ENCODE results near the gene RPS6KC1. TPM values are rescaled to one million over a fixed set of nuclear protein-coding genes. Genes with fewer than 3 reads are reported as not detected.

The RPS6KC1 gene
- total and polyA plus RNA-seq, 9 of the 15 experiments (the other 6 are each of a cell fraction or from before 2014, with no cell fraction given): 4.3 to 34.6 (median 20.9) TPM

GRCh38 chr1:213107613-213108012 lies 56.6 kb downstream of the RPS6KC1 start:
- ChIA-PET CTCF (ENCODE audit: low intra/inter-chr PET ratio) (no interaction called here), POLR2A (interaction anchor here (1.0 to 2.0 kb wide), 2 partner anchors 13 to 20 kb away, joined by 4 to 5 read pairs; no protein-coding TSS in a partner anchor)
- no peak for ATAC-seq
- Histone ChIP-seq H3K9me3 (replicated peaks; ENCODE audit: control insufficient read depth, insufficient read depth, low read depth, low read length) (no peaks in the 10 kb centered on the region), H3K4me3 (no peak overlapping the region), H3K9me1 (ENCODE audit: control insufficient read depth, insufficient read depth, low read length) (no peaks in the 10 kb centered on the region), H3K36me3 (ENCODE audit: control insufficient read depth, insufficient read depth, low read length) (peaks cover 13% of the 10 kb centered on the region), H3K27me3 (ENCODE audit: control insufficient read depth in 2 of 2, insufficient read depth in 2 of 2, low read length in 2 of 2) (no peaks in the 10 kb centered on the region), H3K4me2 (ENCODE audit: insufficient read depth, low read length) (no peak overlapping the region), H3K9ac (ENCODE audit: insufficient read depth in 1 of 2, low read depth in 2 of 2, low read length in 2 of 2) (no peak overlapping the region), H2AFZ (ENCODE audit: low read depth, low read length) (no peak overlapping the region), H3K4me1 (replicated peaks in 1 of 2; ENCODE audit: control insufficient read depth in 2 of 2, insufficient read depth in 2 of 2, low read length in 2 of 2) (no peaks in the 10 kb centered on the region), H3K27ac (ENCODE audit: extremely low read depth, low read depth, low read length) (no peak overlapping the region), H3K79me2 (ENCODE audit: control insufficient read depth, insufficient read depth, low read length) (peaks cover 19% of the 10 kb centered on the region), H4K20me1 (replicated peaks; ENCODE audit: control insufficient read depth, insufficient read depth, low read length) (no peaks in the 10 kb centered on the region)
- in situ Hi-C loops (cut with MboI) (no loop called here), intact Hi-C loops (cut with micrococcal nuclease) (no loop called here)
- TF ChIP-seq MAFG (tag; conservative IDR thresholded peaks at IDR 0.05) (no peak), RBM25 (IDR thresholded peaks at IDR 0.05; ENCODE audit: low read depth, low read length, severe bottlenecking) (peak; percentile 45), U2AF2 (optimal IDR thresholded peaks at IDR 0.05; ENCODE audit: low read depth, low read length) (no peak), KAT2B (IDR thresholded peaks at IDR 0.05; ENCODE audit: low read depth, low read length) (no peak), TFE3 (CRISPR knock-in tag; IDR thresholded peaks at IDR 0.05) (no peak), ZNF696 (CRISPR knock-in tag; conservative IDR thresholded peaks at IDR 0.05) (no peak), E2F5 (CRISPR knock-in tag; IDR thresholded peaks at IDR 0.05) (no peak), MYBL2 (IDR thresholded peaks at IDR 0.05; ENCODE audit: low read depth) (0 out of 2 replicates have a peak, but pooled peaks have one; percentile 25), MYBL2 (CRISPR knock-in tag; IDR thresholded peaks at IDR 0.05; ENCODE audit: borderline replicate concordance) (no peak), ZNF76 (CRISPR knock-in tag; IDR thresholded peaks at IDR 0.05; ENCODE audit: borderline replicate concordance) (no peak), ZFP36 (IDR thresholded peaks at IDR 0.05; ENCODE audit: low read depth, low read length, partially characterized antibody) (peak; percentile 28), PRPF4 (IDR thresholded peaks at IDR 0.05; ENCODE audit: insufficient read depth, low read depth, low read length, poor library complexity, severe bottlenecking) (no peak), ZBTB1 (CRISPR knock-in tag; IDR thresholded peaks at IDR 0.05; ENCODE audit: borderline replicate concordance, low read depth) (no peak), ZNF655 (CRISPR knock-in tag; IDR thresholded peaks at IDR 0.05) (no peak), MLLT1 (IDR thresholded peaks at IDR 0.05) (no peak)
- no TSS peak for BruUV-seq (replicated peaks)
- FAIRE-seq: no peak
- DNase-seq (ENCODE audit: extremely low read depth in 1 of 4, low spot score in 3 of 4): no peak
- WGBS (ENCODE audit: insufficient coverage, low coverage, missing lambda C conversion rate): 53% methylated on average over 2 of the region's 2 CpGs

Data from K562 (cell line).